GM12878 (cell line): ENCODE data around the gene ATXN2. TPM values are rescaled to one million over a fixed set of nuclear protein-coding genes. Genes with fewer than 3 reads are reported as not detected.

ENCODE experiments used
- ATAC-seq: fragments of 200-7000 bp; cut with Tn5 transposase; 3 replicates; pipeline ENCODE4 v1.9.1; 2020; ENCODE audit warnings: mild to moderate bottlenecking, moderate library complexity
- BruUV-seq: library from RNA; stranded (reverse); fragments of 400-500 nt; replicated peaks from 2 replicates; lab custom pipeline; 2021; lab: Mats Ljungman, UMichigan
- CTCF ChIA-PET: fragments of 300-600 bp; sonication (Branson Sonifier 250); formaldehyde crosslinking; extraction: SDS; loops from one replicate; lab custom pipeline; 2021; ENCODE audit warnings: inconsistent platforms; lab: Yijun Ruan, JAX
- POLR2A ChIA-PET: fragments of 350-600 bp; formaldehyde crosslinking; extraction: SDS; loops from one replicate; lab custom pipeline; 2021; ENCODE audit warnings: inconsistent platforms; lab: Charles Lee
- RAD21 ChIA-PET: fragments of 300-600 bp; sonication (Branson Sonifier 250); formaldehyde crosslinking; loops from one replicate; lab custom pipeline; 2023; ENCODE audit warnings: antibody characterized with exemption; ENCODE audit not compliant: unreplicated experiment; lab: Charles Lee
- SMC1A ChIA-PET: fragments of 300-600 bp; sonication (Branson Sonifier 250); formaldehyde crosslinking; loops from one replicate; lab custom pipeline; 2023; ENCODE audit not compliant: unreplicated experiment, uncharacterized antibody; lab: Charles Lee
- DNase-seq: peaks from one replicate; pipeline ENCODE4 v3.0.0-alpha.2; 2011; ENCODE audit warnings: low read depth, low spot score
- FAIRE-seq: peaks from 3 replicates; lab custom pipeline; 2011; peaks lifted over from hg19 to GRCh38; lab: Jason Lieb, UNC
- H2AFZ ChIP-seq: 2 replicates; pipeline ENCODE4 v1.6.0; 2011; ENCODE audit warnings: low read depth, low read length, control low read depth; ENCODE audit not compliant: control insufficient read depth
- H3K27ac ChIP-seq: 2 replicates; pipeline ENCODE4 v1.5.1; 2011; ENCODE audit warnings: control low read depth; ENCODE audit not compliant: control insufficient read depth, insufficient read depth
- H3K27me3 ChIP-seq, 2 experiments: replicated peaks in 1 of 2; 2 replicates each; pipeline versions ENCODE4 v1.6.0 to v1.6.1; 2011; ENCODE audit warnings: low read length in 1 of 2; ENCODE audit not compliant: control insufficient read depth in 2 of 2, insufficient read depth in 2 of 2
- H3K36me3 ChIP-seq, 2 experiments: 2 replicates each; pipeline ENCODE4 v1.5.1; 2011; ENCODE audit warnings: low read length in 1 of 2; ENCODE audit not compliant: control insufficient read depth in 2 of 2, insufficient read depth in 2 of 2
- H3K4me1 ChIP-seq: 2 replicates; pipeline ENCODE4 v1.6.1; 2011; ENCODE audit warnings: mild to moderate bottlenecking, low read length, moderate library complexity, mixed read lengths; ENCODE audit not compliant: control insufficient read depth, insufficient read depth
- H3K4me2 ChIP-seq: 2 replicates; pipeline ENCODE4 v1.6.0; 2011; ENCODE audit warnings: control low read depth; ENCODE audit not compliant: control insufficient read depth, insufficient read depth
- H3K4me3 ChIP-seq: fragments of 200-600 bp; sonication (generic); 2 replicates; pipeline ENCODE4 v1.5.1; 2016
- H3K79me2 ChIP-seq: 2 replicates; pipeline ENCODE4 v1.6.0; 2011; ENCODE audit warnings: low read length; ENCODE audit not compliant: control insufficient read depth, insufficient read depth
- H3K9ac ChIP-seq: 2 replicates; pipeline ENCODE4 v1.8.0; 2011; ENCODE audit warnings: low read length, control low read depth, mixed read lengths; ENCODE audit not compliant: control insufficient read depth, insufficient read depth
- H3K9me3 ChIP-seq: replicated peaks from 3 replicates; pipeline ENCODE4 v1.5.1; 2011; ENCODE audit warnings: mild to moderate bottlenecking, low read length; ENCODE audit not compliant: control insufficient read depth, insufficient read depth
- H4K20me1 ChIP-seq: 2 replicates; pipeline ENCODE4 v1.6.0; 2011; ENCODE audit not compliant: control insufficient read depth, insufficient read depth
- ATF2 ChIP-seq: IDR thresholded peaks from 2 replicates; pipeline ENCODE4 v1.6.1; 2012; ENCODE audit warnings: low read length, inconsistent platforms
- GATAD2B ChIP-seq: fragments of 450-650 bp; conservative IDR thresholded peaks from 2 replicates; pipeline ENCODE4 v1.6.1; 2017; ENCODE audit warnings: low read depth, mild to moderate bottlenecking, moderate library complexity
- HCFC1 ChIP-seq: fragments of 150-350 bp; IDR thresholded peaks from 2 replicates; pipeline ENCODE4 v1.6.1; 2014; ENCODE audit warnings: low read length
- SP1 ChIP-seq: IDR thresholded peaks from one replicate; pipeline ENCODE4 v1.6.1; 2011; ENCODE audit warnings: low read depth, low read length
- USF2 ChIP-seq: IDR thresholded peaks from 2 replicates; pipeline ENCODE4 v1.6.1; 2011; ENCODE audit warnings: low read depth, low read length, improper control_type of control experiment, borderline replicate concordance
- YBX1 ChIP-seq: fragments of 450-650 bp; IDR thresholded peaks from 2 replicates; pipeline ENCODE4 v1.6.1; 2016; ENCODE audit warnings: antibody characterized with exemption
- ZNF274 ChIP-seq: IDR thresholded peaks from one replicate; pipeline ENCODE4 v1.8.0; 2011; ENCODE audit not compliant: insufficient read length, insufficient read depth
- WGBS: methylation state at CpG from one replicate; pipeline ENCODE4 v1.1.6; 2016; ENCODE audit warnings: low lambda C conversion rate; ENCODE audit not compliant: insufficient replicate concordance, insufficient coverage; ENCODE audit errors: missing lambda C conversion rate; 5-methylcytosine and 5-hydroxymethylcytosine counted together
- in situ Hi-C: fragments of 300-500 bp; cut with MboI; formaldehyde crosslinking; loops from 9 replicates; pipeline ENCODE4 v1.14.3; 2018; ENCODE audit warnings: mixed read lengths
- intact Hi-C: fragments of 100-400 bp; cut with micrococcal nuclease; formaldehyde crosslinking; loops from one replicate; pipeline ENCODE4 v1.14.2; 2022; ENCODE audit not compliant: unreplicated experiment
- polyA plus RNA-seq, 11 experiments: library from polyadenylated mRNA; depleted of rRNA in 4 of 11; unstranded in 6 of 11; stranded (reverse) in 5 of 11; fragments of >200 nt; fragmentation: Nextera tagmentation in 4 of 11; fragmentation: Illumina TruSeq in 1 of 11; extraction: Ambion mirVana in 4 of 11; extraction: Trizol in 1 of 11; gene quantifications; 1 replicate in 1 of 11; 2 replicates in 10 of 11; pipeline versions ENCODE4 v1.2.1 to v1.2.3, GENCODE V29; 2011 to 2016; ENCODE audit warnings: inconsistent platforms in 2 of 11, missing spikeins in 2 of 11, low read depth in 1 of 11
- total RNA-seq, 4 experiments: library from RNA; depleted of rRNA in 3 of 4; stranded (reverse); fragments of >200 nt in 3 of 4; fragmentation: Illumina TruSeq in 1 of 4; extraction: Trizol in 1 of 4; gene quantifications; 2 replicates each; pipeline versions ENCODE4 v1.2.1 to v1.2.3, GENCODE V29; 2013 to 2021
- TF ChIP-seq, protein P1 (sequence below): fragments of 450-650 bp; IDR thresholded peaks from 2 replicates; pipeline ENCODE4 v1.6.1; 2017; ENCODE audit warnings: borderline replicate concordance
- TF ChIP-seq, protein P2 (sequence below): fragments of 450-650 bp; formaldehyde crosslinking; IDR thresholded peaks from 2 replicates; pipeline ENCODE4 v1.5.0; 2022; ENCODE audit warnings: mild to moderate bottlenecking, missing genetic modification characterization

ATXN2 gene
- total and polyA plus RNA-seq, 10 of the 15 experiments (the other 5 are each of a cell fraction or from before 2014, with no cell fraction given), result 8.8 to 31.5 (median 19.0) TPM

DNA sequence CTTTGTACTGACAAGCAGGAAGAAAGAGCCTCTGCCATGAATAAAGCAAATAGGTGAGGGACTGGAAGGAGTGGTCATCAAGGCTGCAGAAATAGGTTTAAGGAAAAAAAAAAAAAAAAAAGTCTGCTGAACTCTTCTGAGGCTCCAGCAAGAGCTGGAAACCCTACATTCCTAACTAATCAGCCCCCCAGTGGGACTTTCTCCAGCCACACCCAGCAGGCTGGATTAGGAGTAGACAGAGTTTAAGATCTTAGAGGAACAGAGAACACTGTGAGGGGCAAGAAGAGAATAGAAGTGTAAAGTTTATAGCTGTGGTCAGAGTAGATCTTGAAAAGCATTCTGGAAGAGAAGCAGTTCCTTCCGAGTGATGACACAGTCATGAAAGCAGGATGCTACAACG is 66.4 kb downstream of the ATXN2 start:
- in situ Hi-C loops, result loop anchor here (5.0 kb wide), 1 partner anchor 135 kb away; no protein-coding TSS in a partner anchor
- no peak for TF ChIP-seq ATF2
- TF ChIP-seq USF2, result no peak
- no peak for TF ChIP-seq YBX1
- TF ChIP-seq GATAD2B, result no peak
- TF ChIP-seq SP1, result no peak
- no peak for TF ChIP-seq ZNF274
- no peak for TF ChIP-seq HCFC1
- TF ChIP-seq, protein P1, sequence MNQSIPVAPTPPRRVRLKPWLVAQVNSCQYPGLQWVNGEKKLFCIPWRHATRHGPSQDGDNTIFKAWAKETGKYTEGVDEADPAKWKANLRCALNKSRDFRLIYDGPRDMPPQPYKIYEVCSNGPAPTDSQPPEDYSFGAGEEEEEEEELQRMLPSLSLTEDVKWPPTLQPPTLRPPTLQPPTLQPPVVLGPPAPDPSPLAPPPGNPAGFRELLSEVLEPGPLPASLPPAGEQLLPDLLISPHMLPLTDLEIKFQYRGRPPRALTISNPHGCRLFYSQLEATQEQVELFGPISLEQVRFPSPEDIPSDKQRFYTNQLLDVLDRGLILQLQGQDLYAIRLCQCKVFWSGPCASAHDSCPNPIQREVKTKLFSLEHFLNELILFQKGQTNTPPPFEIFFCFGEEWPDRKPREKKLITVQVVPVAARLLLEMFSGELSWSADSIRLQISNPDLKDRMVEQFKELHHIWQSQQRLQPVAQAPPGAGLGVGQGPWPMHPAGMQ, result no peak
- TF ChIP-seq, protein P2, sequence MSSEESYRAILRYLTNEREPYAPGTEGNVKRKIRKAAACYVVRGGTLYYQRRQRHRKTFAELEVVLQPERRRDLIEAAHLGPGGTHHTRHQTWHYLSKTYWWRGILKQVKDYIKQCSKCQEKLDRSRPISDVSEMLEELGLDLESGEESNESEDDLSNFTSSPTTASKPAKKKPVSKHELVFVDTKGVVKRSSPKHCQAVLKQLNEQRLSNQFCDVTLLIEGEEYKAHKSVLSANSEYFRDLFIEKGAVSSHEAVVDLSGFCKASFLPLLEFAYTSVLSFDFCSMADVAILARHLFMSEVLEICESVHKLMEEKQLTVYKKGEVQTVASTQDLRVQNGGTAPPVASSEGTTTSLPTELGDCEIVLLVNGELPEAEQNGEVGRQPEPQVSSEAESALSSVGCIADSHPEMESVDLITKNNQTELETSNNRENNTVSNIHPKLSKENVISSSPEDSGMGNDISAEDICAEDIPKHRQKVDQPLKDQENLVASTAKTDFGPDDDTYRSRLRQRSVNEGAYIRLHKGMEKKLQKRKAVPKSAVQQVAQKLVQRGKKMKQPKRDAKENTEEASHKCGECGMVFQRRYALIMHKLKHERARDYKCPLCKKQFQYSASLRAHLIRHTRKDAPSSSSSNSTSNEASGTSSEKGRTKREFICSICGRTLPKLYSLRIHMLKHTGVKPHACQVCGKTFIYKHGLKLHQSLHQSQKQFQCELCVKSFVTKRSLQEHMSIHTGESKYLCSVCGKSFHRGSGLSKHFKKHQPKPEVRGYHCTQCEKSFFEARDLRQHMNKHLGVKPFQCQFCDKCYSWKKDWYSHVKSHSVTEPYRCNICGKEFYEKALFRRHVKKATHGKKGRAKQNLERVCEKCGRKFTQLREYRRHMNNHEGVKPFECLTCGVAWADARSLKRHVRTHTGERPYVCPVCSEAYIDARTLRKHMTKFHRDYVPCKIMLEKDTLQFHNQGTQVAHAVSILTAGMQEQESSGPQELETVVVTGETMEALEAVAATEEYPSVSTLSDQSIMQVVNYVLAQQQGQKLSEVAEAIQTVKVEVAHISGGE (CRISPR knock-in tag), result no peak
- Histone ChIP-seq H3K79me2 (no peaks in the 10 kb centered on the region), H3K4me1 (no peaks in the 10 kb centered on the region), H2AFZ (no peak overlapping the region), H3K27ac (no peak overlapping the region), H3K4me3 (no peak overlapping the region), H3K36me3 (peaks cover 0 to 14% of the 10 kb centered on the region in 2 experiments; a peak in 2 of 4 replicates), H3K9ac (no peak overlapping the region), H3K27me3 (no peaks in the 10 kb centered on the region), H3K9me3 (no peaks in the 10 kb centered on the region), H4K20me1 (no peaks in the 10 kb centered on the region), H3K4me2 (no peak overlapping the region)
- WGBS, result 97% methylated on average over 2 of the region's 2 CpGs
- ChIA-PET CTCF (interaction anchor here (0.8 to 1.3 kb wide), 2 partner anchors 81 kb away, joined by 3 read pairs; no protein-coding TSS in a partner anchor), RAD21 (interaction anchor here (0.7 kb wide), 1 partner anchor 141 kb away, joined by 3 read pairs; no protein-coding TSS in a partner anchor), SMC1A (no interaction called here), POLR2A (no interaction called here)
- intact Hi-C loops, result no loop called here
- FAIRE-seq (no peak), DNase-seq (no peak), ATAC-seq (no peak)
- BruUV-seq, result no TSS peak
